Measurements from ENCODE around the gene GALR2.

GALR2 gene

DNA sequence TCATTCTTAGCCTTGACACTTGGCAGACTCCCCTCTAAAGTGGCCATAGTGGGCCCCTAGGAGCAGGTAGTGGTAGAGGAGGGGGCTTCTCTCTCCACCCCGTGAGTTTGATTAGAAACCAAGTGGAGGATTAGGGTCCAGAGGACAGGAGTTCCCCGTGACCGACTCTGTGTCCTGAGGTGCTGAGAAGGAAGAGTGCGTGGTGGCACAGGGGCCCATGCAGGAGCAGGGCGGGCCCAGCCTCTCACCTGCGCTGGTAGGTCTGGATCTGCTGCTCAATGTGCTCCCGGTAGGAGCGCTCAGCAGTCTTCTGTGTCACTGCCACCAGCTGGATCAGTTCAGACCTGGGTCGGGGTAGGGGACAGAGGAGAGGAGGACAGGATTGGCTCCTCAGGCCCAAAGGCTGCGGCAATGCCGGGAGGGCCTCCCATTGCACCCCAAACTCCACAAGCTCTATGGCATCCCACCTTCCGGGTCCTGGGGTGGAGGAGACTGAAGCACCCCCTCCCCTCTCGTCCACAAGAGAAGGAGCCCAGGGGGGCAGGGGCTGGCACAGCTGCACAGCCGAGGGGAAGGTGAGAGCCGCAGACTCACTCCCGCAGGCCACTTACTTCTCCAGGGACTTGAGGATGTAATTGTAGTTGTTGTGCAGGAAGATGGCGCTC lies 10.6 kb downstream of the GALR2 start:
- no peaks in the 10 kb centered on the region for H3K9me3 ChIP-seq (ENCODE audit: control insufficient read depth, low read length)
- H3K27me3 ChIP-seq (ENCODE audit: control insufficient read depth, insufficient read depth, low read length) = no peaks in the 10 kb centered on the region
- H3K9ac ChIP-seq = no peak overlapping the region
- H3K79me2 ChIP-seq = no peaks in the 10 kb centered on the region
- no peak overlapping the region for H3K4me3 ChIP-seq (ENCODE audit: low read depth, low read length)
- H3K4me1 ChIP-seq = peaks cover 6% of the 10 kb centered on the region
- H3K27ac ChIP-seq = no peak overlapping the region
- no peaks in the 10 kb centered on the region for H3K36me3 ChIP-seq (ENCODE audit: control insufficient read depth, insufficient read depth, low read length)
- no peak overlapping the region for H3K4me2 ChIP-seq (ENCODE audit: low read length)
- TF ChIP-seq, protein P1, sequence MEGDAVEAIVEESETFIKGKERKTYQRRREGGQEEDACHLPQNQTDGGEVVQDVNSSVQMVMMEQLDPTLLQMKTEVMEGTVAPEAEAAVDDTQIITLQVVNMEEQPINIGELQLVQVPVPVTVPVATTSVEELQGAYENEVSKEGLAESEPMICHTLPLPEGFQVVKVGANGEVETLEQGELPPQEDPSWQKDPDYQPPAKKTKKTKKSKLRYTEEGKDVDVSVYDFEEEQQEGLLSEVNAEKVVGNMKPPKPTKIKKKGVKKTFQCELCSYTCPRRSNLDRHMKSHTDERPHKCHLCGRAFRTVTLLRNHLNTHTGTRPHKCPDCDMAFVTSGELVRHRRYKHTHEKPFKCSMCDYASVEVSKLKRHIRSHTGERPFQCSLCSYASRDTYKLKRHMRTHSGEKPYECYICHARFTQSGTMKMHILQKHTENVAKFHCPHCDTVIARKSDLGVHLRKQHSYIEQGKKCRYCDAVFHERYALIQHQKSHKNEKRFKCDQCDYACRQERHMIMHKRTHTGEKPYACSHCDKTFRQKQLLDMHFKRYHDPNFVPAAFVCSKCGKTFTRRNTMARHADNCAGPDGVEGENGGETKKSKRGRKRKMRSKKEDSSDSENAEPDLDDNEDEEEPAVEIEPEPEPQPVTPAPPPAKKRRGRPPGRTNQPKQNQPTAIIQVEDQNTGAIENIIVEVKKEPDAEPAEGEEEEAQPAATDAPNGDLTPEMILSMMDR (IDR thresholded peaks at IDR 0.05) = no peak
- H2AFZ ChIP-seq = no peak overlapping the region

- no peak overlapping the region for H3K27ac ChIP-seq
- H2AFZ ChIP-seq = no peak overlapping the region
- H3K4me2 ChIP-seq (ENCODE audit: low read length) = no peak overlapping the region
- no peak overlapping the region for H3K9ac ChIP-seq
- no peaks in the 10 kb centered on the region for H3K9me3 ChIP-seq (ENCODE audit: control insufficient read depth, low read length)
- no peak overlapping the region for H3K4me3 ChIP-seq (ENCODE audit: low read depth, low read length)
- TF ChIP-seq, protein P1 (IDR thresholded peaks at IDR 0.05) = no peak
- no peaks in the 10 kb centered on the region for H3K79me2 ChIP-seq
- H3K36me3 ChIP-seq (ENCODE audit: control insufficient read depth, insufficient read depth, low read length) = no peaks in the 10 kb centered on the region
- H3K4me1 ChIP-seq = no peaks in the 10 kb centered on the region
- H3K27me3 ChIP-seq (ENCODE audit: control insufficient read depth, insufficient read depth, low read length) = no peaks in the 10 kb centered on the region
Observed at GRCh38 chr17:76085731-76086366, 11.3 kb downstream of the GALR2 start.

DNA sequence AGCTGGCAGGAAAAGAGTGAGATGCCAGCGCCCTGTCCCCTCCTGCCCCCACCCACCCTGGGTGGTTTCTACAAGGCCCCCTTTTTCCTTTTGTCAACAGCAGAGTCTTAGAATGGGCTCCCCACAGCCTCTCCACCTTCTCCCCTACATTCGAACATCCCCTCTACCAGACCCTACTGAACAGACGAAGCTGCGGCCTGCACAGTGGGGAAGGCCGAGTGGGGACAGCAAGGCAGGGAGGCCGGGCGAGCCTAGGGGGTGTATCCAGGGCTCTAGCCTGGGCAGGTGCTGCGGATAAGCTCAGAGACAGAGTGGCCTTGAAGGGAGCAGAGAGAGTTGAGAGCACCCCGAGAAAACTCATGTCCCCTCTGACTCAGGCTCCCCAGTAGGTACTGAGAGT lies 11.8 kb downstream of the GALR2 start:
- no peak overlapping the region for H3K27ac ChIP-seq
- H3K4me1 ChIP-seq = no peaks in the 10 kb centered on the region
- H3K27me3 ChIP-seq (ENCODE audit: control insufficient read depth, insufficient read depth, low read length) = no peaks in the 10 kb centered on the region
- no peaks in the 10 kb centered on the region for H3K36me3 ChIP-seq (ENCODE audit: control insufficient read depth, insufficient read depth, low read length)
- no peak overlapping the region for H3K4me3 ChIP-seq (ENCODE audit: low read depth, low read length)
- TF ChIP-seq, protein P1 (IDR thresholded peaks at IDR 0.05) = no peak
- no peak overlapping the region for H3K4me2 ChIP-seq (ENCODE audit: low read length)
- no peak overlapping the region for H3K9ac ChIP-seq
- no peaks in the 10 kb centered on the region for H3K79me2 ChIP-seq
- no peaks in the 10 kb centered on the region for H3K9me3 ChIP-seq (ENCODE audit: control insufficient read depth, low read length)
- no peak overlapping the region for H2AFZ ChIP-seq

GRCh38 chr17:76087531-76087930 lies 12.9 kb downstream of the GALR2 start:
- TF ChIP-seq, protein P1 (IDR thresholded peaks at IDR 0.05) = no peak

More at GRCh38 chr17:76087531-76087930, 12.9 kb downstream of the GALR2 start:
- Histone ChIP-seq H3K36me3 (ENCODE audit: control insufficient read depth, insufficient read depth, low read length) (no peaks in the 10 kb centered on the region), H3K9ac (no peak overlapping the region), H3K27ac (no peak overlapping the region), H2AFZ (no peak overlapping the region), H3K4me3 (ENCODE audit: low read depth, low read length) (no peak overlapping the region), H3K4me2 (ENCODE audit: low read length) (no peak overlapping the region), H3K79me2 (no peaks in the 10 kb centered on the region), H3K4me1 (no peaks in the 10 kb centered on the region), H3K9me3 (ENCODE audit: control insufficient read depth, low read length) (no peaks in the 10 kb centered on the region), H3K27me3 (ENCODE audit: control insufficient read depth, insufficient read depth, low read length) (no peaks in the 10 kb centered on the region)

Data from parathyroid adenoma (tissue), 2 donors.